OCI-LY7 (cell line): ENCODE results near the gene FBXL14. TPM values are rescaled to one million over a fixed set of nuclear protein-coding genes. Genes with fewer than 3 reads are reported as not detected.

ENCODE experiments used
- BruUV-seq: library from RNA; stranded (reverse); fragments of 400-500 nt; replicated peaks from 2 replicates; lab custom pipeline; 2021; lab: Mats Ljungman, UMichigan
- CTCF ChIA-PET: fragments of 300-600 bp; sonication (Branson Sonifier 250); formaldehyde crosslinking; loops from one replicate; lab custom pipeline; 2022; ENCODE audit warnings: antibody characterized with exemption; ENCODE audit not compliant: unreplicated experiment; lab: Charles Lee
- POLR2A ChIA-PET: fragments of 300-600 bp; sonication (Branson Sonifier 250); formaldehyde crosslinking; loops from one replicate; lab custom pipeline; 2022; ENCODE audit warnings: antibody characterized with exemption; lab: Charles Lee
- DNase-seq: peaks from one replicate; pipeline ENCODE4 v3.0.0-alpha.2; 2015; ENCODE audit warnings: low spot score
- H2AFZ ChIP-seq: fragments of 200-600 bp; sonication (generic), shearing (Covaris generic); 2 replicates; pipeline ENCODE4 v1.6.1; 2014; ENCODE audit warnings: mild to moderate bottlenecking, antibody characterized with exemption, low read length, moderate library complexity
- H3K27ac ChIP-seq: fragments of 200-600 bp; sonication (generic); 2 replicates; pipeline ENCODE4 v1.5.1; 2014; ENCODE audit warnings: mixed run types, low read depth, mild to moderate bottlenecking, moderate library complexity, low read length, inconsistent platforms; ENCODE audit not compliant: poor library complexity, severe bottlenecking
- H3K36me3 ChIP-seq: fragments of 200-600 bp; sonication (generic); 2 replicates; pipeline ENCODE4 v1.6.1; 2014; ENCODE audit warnings: mild to moderate bottlenecking, antibody characterized with exemption, low read length, moderate library complexity, mixed read lengths; ENCODE audit not compliant: insufficient read depth
- H3K4me1 ChIP-seq: fragments of 200-600 bp; sonication (generic); 2 replicates; pipeline ENCODE4 v1.5.1; 2014; ENCODE audit warnings: mild to moderate bottlenecking, low read length; ENCODE audit not compliant: insufficient read depth, poor library complexity, severe bottlenecking
- H3K4me2 ChIP-seq: fragments of 200-600 bp; sonication (generic); 2 replicates; pipeline ENCODE4 v1.6.1; 2014; ENCODE audit warnings: mild to moderate bottlenecking, low read length
- H3K4me3 ChIP-seq: fragments of 200-600 bp; sonication (generic); 2 replicates; pipeline ENCODE4 v1.5.1; 2014; ENCODE audit warnings: mild to moderate bottlenecking, low read depth, low read length; ENCODE audit not compliant: poor library complexity, severe bottlenecking
- H3K79me2 ChIP-seq: fragments of 200-600 bp; sonication (generic); 2 replicates; pipeline ENCODE4 v1.6.1; 2016; ENCODE audit warnings: low read depth, mild to moderate bottlenecking, low read length, moderate library complexity, mixed read lengths; ENCODE audit not compliant: insufficient read depth
- H3K9me2 ChIP-seq: fragments of 200-600 bp; sonication (generic); 2 replicates; pipeline ENCODE4 v1.6.1; 2016; ENCODE audit warnings: mild to moderate bottlenecking, low read length, mixed read lengths; ENCODE audit not compliant: insufficient read depth
- H3K9me3 ChIP-seq: fragments of 200-600 bp; sonication (generic); 2 replicates; pipeline ENCODE4 v1.6.1; 2014; ENCODE audit warnings: mild to moderate bottlenecking, mixed run types, low read length, mixed read lengths
- H4K20me1 ChIP-seq: fragments of 200-600 bp; sonication (generic); 2 replicates; pipeline ENCODE4 v1.6.1; 2014; ENCODE audit warnings: mild to moderate bottlenecking, antibody characterized with exemption, low read length, moderate library complexity, mixed read lengths; ENCODE audit not compliant: insufficient read depth
- EZH2phosphoT487 ChIP-seq: fragments of 200-600 bp; sonication (generic); IDR thresholded peaks from 2 replicates; pipeline ENCODE4 v1.6.1; 2018; ENCODE audit warnings: low read depth, borderline replicate concordance, mild to moderate bottlenecking, mixed run types, antibody characterized with exemption, low read length, moderate library complexity, mixed read lengths
- intact Hi-C: fragments of 100-400 bp; cut with micrococcal nuclease; formaldehyde crosslinking; loops from one replicate; pipeline ENCODE4 v1.10.0; 2022; ENCODE audit not compliant: unreplicated experiment
- total RNA-seq, 2 experiments: library from RNA; depleted of rRNA in 1 of 2; stranded (reverse); fragments of >200 nt in 1 of 2; shearing (Covaris generic) in 1 of 2; gene quantifications; 2 replicates each; pipeline ENCODE4 v1.2.3, GENCODE V29; 2014 to 2022
- TF ChIP-seq, protein P1 (sequence below): fragments of 200-600 bp; sonication (generic); conservative IDR thresholded peaks from 2 replicates; pipeline ENCODE4 v1.5.1; 2014; ENCODE audit warnings: mild to moderate bottlenecking, antibody characterized with exemption, low read length, moderate library complexity, mixed read lengths

Gene FBXL14
- total RNA-seq, 2 experiments from 2014 or later, result 33.4 to 45.5 TPM

DNA sequence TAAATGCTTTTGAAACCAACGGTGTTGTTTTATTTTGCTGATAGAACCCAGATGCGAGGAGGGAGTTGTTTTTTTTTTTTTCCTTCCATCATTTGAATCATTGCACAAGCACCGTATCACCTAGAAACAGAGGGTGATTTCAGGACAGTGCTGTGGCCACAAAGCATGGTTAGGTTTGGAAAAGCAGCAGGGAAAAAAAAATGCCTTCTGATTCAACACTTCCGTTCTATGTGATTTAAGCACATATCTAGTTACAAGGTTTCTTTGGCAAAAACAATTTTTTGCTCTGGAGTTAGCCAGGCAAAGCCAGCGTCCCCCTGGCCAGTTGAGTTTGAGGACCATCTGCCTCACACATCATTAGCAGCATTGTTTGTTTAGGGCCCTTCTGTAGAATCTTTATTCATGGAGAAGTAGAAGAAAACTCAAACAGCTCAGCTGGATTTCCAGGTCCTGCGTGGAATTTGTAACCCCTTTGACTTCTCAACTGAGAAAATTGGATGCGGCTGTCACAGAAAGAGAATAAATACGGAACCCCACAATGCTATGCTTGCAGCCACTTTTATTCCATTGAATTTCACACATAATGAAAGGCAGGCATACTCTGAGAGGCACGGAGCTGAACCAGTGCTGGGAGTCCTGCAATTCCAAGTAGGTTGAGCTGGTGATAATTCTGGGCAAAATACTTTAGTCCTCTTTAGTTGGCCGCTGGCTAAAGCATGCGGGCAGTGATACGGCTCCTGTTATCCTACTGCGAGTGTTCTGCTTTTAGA lies 17.6 kb upstream of the FBXL14 start:
- Histone ChIP-seq H3K27ac (no peak overlapping the region), H3K79me2 (no peaks in the 10 kb centered on the region), H3K9me3 (no peaks in the 10 kb centered on the region), H3K4me2 (no peak overlapping the region), H4K20me1 (no peaks in the 10 kb centered on the region), H3K9me2 (no peaks in the 10 kb centered on the region), H3K4me3 (no peak overlapping the region), H3K4me1 (peaks cover 28% of the 10 kb centered on the region), H2AFZ (no peak overlapping the region), H3K36me3 (no peaks in the 10 kb centered on the region)
- intact Hi-C loops, result no loop called here
- POLR2A ChIA-PET, result interaction anchor here (0.6 to 1.7 kb wide), 3 partner anchors 10 to 29 kb away, joined by 4 to 7 read pairs (median 4); no protein-coding TSS in a partner anchor
- no peak for DNase-seq
- no peak for TF ChIP-seq EZH2phosphoT487
- TF ChIP-seq, protein P1, sequence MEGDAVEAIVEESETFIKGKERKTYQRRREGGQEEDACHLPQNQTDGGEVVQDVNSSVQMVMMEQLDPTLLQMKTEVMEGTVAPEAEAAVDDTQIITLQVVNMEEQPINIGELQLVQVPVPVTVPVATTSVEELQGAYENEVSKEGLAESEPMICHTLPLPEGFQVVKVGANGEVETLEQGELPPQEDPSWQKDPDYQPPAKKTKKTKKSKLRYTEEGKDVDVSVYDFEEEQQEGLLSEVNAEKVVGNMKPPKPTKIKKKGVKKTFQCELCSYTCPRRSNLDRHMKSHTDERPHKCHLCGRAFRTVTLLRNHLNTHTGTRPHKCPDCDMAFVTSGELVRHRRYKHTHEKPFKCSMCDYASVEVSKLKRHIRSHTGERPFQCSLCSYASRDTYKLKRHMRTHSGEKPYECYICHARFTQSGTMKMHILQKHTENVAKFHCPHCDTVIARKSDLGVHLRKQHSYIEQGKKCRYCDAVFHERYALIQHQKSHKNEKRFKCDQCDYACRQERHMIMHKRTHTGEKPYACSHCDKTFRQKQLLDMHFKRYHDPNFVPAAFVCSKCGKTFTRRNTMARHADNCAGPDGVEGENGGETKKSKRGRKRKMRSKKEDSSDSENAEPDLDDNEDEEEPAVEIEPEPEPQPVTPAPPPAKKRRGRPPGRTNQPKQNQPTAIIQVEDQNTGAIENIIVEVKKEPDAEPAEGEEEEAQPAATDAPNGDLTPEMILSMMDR, result no peak
- BruUV-seq, result no TSS peak
- CTCF ChIA-PET, result no interaction called here

- no peak for DNase-seq
- Histone ChIP-seq H3K27ac (no peak overlapping the region), H2AFZ (no peak overlapping the region), H3K9me3 (no peaks in the 10 kb centered on the region), H3K4me3 (no peak overlapping the region), H3K9me2 (no peaks in the 10 kb centered on the region), H4K20me1 (no peaks in the 10 kb centered on the region), H3K79me2 (no peaks in the 10 kb centered on the region), H3K4me1 (peaks cover 31% of the 10 kb centered on the region), H3K4me2 (no peak overlapping the region), H3K36me3 (no peaks in the 10 kb centered on the region)
- POLR2A ChIA-PET, result interaction anchor here (0.8 kb wide), 1 partner anchor 19 kb away, joined by 4 read pairs; the partner anchor contains the start of gene WNT5B
- BruUV-seq, result no TSS peak
- intact Hi-C loops, result no loop called here
- CTCF ChIA-PET, result no interaction called here
- TF ChIP-seq, protein P1, result no peak
- TF ChIP-seq EZH2phosphoT487, result no peak
Measured at GRCh38 chr12:1610072-1610643, 15.8 kb upstream of the FBXL14 start.
